Measurements from ENCODE around the gene RANBP2. TPM values are rescaled to one million over a fixed set of nuclear protein-coding genes. Genes with fewer than 3 reads are reported as not detected.

Gene RANBP2
- total and polyA plus RNA-seq, 2 experiments from 2014 or later = 23.0 to 98.0 TPM

DNA sequence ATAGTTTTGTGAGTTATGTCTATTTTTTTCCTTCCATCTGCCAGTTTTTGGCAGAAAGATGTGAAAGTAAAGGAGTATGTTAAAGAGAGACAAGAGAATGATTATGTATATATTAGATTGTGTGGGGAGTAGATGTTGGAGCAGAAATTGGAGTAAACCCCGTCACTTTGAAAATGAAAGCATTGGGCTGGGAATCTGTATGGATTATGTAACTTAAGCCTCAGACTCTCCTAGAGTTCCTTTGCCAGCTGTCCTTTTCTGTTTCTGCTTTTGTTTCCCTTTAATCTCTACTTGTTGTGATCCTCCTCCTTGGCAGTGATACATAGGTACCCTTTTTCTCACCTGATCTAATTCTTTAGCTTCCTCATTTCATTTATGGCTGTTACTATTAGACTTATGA, 86.5 kb downstream of the RANBP2 start (continued):
- no peak for TF ChIP-seq ZNF462 (CRISPR knock-in tag; IDR thresholded peaks at IDR 0.05)
- no peak for TF ChIP-seq CREB1 (CRISPR knock-in tag; IDR thresholded peaks at IDR 0.05; ENCODE audit: low read depth)
- TF ChIP-seq, protein P1, sequence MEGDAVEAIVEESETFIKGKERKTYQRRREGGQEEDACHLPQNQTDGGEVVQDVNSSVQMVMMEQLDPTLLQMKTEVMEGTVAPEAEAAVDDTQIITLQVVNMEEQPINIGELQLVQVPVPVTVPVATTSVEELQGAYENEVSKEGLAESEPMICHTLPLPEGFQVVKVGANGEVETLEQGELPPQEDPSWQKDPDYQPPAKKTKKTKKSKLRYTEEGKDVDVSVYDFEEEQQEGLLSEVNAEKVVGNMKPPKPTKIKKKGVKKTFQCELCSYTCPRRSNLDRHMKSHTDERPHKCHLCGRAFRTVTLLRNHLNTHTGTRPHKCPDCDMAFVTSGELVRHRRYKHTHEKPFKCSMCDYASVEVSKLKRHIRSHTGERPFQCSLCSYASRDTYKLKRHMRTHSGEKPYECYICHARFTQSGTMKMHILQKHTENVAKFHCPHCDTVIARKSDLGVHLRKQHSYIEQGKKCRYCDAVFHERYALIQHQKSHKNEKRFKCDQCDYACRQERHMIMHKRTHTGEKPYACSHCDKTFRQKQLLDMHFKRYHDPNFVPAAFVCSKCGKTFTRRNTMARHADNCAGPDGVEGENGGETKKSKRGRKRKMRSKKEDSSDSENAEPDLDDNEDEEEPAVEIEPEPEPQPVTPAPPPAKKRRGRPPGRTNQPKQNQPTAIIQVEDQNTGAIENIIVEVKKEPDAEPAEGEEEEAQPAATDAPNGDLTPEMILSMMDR (conservative IDR thresholded peaks at IDR 0.05; ENCODE audit: low read depth in 2 of 2) = no peak
- TF ChIP-seq JUNB (IDR thresholded peaks at IDR 0.05; ENCODE audit: unreplicated experiment) = no peak
- no peak for TF ChIP-seq STAT1 (IDR thresholded peaks at IDR 0.05; ENCODE audit: unreplicated experiment)
- no peak for TF ChIP-seq EZH2phosphoT487 (IDR thresholded peaks at IDR 0.05; ENCODE audit: unreplicated experiment)

DNA sequence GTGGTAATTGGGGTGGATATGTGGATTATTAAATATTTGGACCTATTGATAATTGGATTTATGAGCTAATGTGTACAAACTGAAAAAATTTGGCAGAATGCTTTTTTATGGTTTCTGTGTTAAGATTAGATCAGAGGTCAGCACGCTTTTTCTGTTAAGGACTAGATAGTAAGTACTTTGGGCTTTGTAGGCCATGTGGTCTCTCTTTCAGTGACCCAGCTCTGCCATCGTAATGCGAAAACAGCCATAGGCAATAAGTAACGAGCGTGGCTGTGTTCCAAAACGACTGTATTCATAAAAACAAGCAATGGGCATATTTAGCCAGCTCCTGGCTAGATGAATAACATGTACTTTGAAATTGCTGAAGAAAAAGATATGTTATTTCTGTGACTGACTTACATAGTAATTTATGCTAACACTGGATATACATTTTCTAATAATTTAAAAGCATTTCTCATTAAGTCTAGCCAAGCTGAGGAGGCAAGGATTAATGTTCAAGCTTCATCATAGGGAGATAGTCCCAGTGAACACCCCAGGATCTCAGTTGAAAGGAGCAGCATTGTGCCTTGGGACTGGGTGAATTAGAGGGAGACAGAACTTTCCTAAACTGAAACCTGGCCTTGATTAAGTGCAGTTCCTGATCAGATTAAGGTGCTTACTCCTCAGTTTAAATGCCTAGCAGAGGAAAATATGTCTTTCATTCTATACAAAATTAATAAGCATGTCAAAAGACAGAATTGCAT, 87.3 kb downstream of the RANBP2 start:
- peaks cover 25% of the 10 kb centered on the region for H3K9me3 Mint-ChIP-seq
- TF ChIP-seq ZNF462 (CRISPR knock-in tag; IDR thresholded peaks at IDR 0.05) (no peak), EZH2 (IDR thresholded peaks at IDR 0.05; ENCODE audit: low read depth, unreplicated experiment) (no peak)

More for the DNA sequence above, 87.3 kb downstream of the RANBP2 start:
- Histone ChIP-seq H2AFZ (no peak overlapping the region), H3F3A (replicated peaks; ENCODE audit: low read depth) (no peaks in the 10 kb centered on the region), H3K4me1 (ENCODE audit: insufficient read depth) (no peaks in the 10 kb centered on the region), H4K20me1 (replicated peaks; ENCODE audit: insufficient read depth) (0 out of 2 replicates have a peak, but pooled peaks cover 10% of the 10 kb centered on the region), H3K4me2 (no peak overlapping the region), H3K9me2 (ENCODE audit: insufficient read depth) (no peaks in the 10 kb centered on the region), H3K36me3 (ENCODE audit: insufficient read depth) (peaks cover 21% of the 10 kb centered on the region), H3K79me2 (replicated peaks; ENCODE audit: insufficient read depth) (peaks cover 44% of the 10 kb centered on the region), H3K4me3 (no peak overlapping the region), H3K27me3 (ENCODE audit: insufficient read depth) (no peaks in the 10 kb centered on the region), H3K27ac (ENCODE audit: low read depth) (no peak overlapping the region)
- Mint-ChIP-seq H3K36me3 (ENCODE audit: low read depth) (peaks cover 74% of the 10 kb centered on the region), H3K27me3 (ENCODE audit: insufficient read depth, low read depth, poor library complexity) (no peaks in the 10 kb centered on the region), H3K4me1 (no peaks in the 10 kb centered on the region), H3K4me3 (no peak overlapping the region), H3K27ac (no peak overlapping the region)
- DNase-seq (ENCODE audit: low spot score) (no peak), ATAC-seq (no peak)
